ENCODE measurements around the gene IL17D.
"Not testable (repeated sequence)": the region's sequence is repeated elsewhere in the genome, so short reads cannot be mapped to it uniquely, and the experiment has no call there.

DNA sequence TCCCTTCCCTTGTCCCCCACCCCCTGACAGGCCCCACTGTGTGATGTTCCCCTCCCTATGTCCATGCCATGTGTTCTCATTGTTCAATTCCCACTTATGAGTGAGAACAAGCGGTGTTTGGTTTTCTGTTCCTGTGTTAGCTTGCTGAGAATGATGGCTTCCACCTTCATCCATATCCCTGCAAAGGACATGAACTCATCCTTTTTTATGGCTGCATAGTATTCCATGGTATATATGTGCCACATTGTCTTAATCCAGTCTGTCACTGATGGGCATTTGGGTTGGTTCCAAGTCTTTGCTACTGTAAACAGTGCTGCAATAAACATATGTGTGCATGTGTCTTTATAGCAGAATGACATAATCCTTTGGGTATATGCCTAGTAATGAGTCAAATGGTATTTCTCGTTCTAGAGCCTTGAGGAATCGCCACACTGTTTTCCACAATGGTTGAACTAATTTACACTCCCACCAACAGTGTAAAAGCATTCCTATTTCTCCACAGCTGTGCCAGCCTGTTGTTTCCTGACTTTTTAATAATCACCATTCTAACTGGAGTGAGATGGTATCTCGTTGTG, 40.4 kb downstream of the IL17D start:
- TF ChIP-seq, protein P1, sequence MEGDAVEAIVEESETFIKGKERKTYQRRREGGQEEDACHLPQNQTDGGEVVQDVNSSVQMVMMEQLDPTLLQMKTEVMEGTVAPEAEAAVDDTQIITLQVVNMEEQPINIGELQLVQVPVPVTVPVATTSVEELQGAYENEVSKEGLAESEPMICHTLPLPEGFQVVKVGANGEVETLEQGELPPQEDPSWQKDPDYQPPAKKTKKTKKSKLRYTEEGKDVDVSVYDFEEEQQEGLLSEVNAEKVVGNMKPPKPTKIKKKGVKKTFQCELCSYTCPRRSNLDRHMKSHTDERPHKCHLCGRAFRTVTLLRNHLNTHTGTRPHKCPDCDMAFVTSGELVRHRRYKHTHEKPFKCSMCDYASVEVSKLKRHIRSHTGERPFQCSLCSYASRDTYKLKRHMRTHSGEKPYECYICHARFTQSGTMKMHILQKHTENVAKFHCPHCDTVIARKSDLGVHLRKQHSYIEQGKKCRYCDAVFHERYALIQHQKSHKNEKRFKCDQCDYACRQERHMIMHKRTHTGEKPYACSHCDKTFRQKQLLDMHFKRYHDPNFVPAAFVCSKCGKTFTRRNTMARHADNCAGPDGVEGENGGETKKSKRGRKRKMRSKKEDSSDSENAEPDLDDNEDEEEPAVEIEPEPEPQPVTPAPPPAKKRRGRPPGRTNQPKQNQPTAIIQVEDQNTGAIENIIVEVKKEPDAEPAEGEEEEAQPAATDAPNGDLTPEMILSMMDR (IDR thresholded peaks at IDR 0.05) = not testable (repeated sequence)
- not testable (repeated sequence) for TF ChIP-seq ZFX (IDR thresholded peaks at IDR 0.05; ENCODE audit: borderline replicate concordance)

Measured in 22Rv1 (cell line).